Right lobe of liver (tissue), 4 donors: ENCODE data around the gene FILIP1.

Experiments used
- CTCF ChIP-seq, 4 donors: fragments of 200-600 bp in 3 of 4; fragments of 450-650 bp in 1 of 4; IDR thresholded peaks; one replicate each; pipeline versions ENCODE4 v1.5.1 to v1.8.0; 2016 to 2022; ENCODE audit warnings: antibody characterized with exemption in 4 of 4, mild to moderate bottlenecking in 2 of 4
- POLR2A ChIP-seq: fragments of 450-650 bp; IDR thresholded peaks from one replicate; pipeline ENCODE4 v1.6.1; 2017; ENCODE audit warnings: antibody characterized with exemption, mild to moderate bottlenecking
- donor health status: DM: no; HTN: no; CAD: no.
- donor health status: DM: no; HTN: no; CAD: no.
- donor health status: DM: no; HTN: yes; CAD: no.

- TF ChIP-seq CTCF (IDR thresholded peaks at IDR 0.05) (no peak), POLR2A (no peak)
These were observed 210.9 kb downstream of the FILIP1 start for GRCh38 chr6:75282706-75283105.
